SJSA1 (cell line): Measurements from ENCODE around the gene PANK2. TPM values are rescaled to one million over a fixed set of nuclear protein-coding genes. Genes with fewer than 3 reads are reported as not detected.

Experiments used
- DNase-seq, 2 experiments: peaks; one replicate each; pipeline ENCODE4 v3.0.0-alpha.2; 2015 to 2020; ENCODE audit warnings: low spot score in 2 of 2, low read depth in 1 of 2
- H3K27ac ChIP-seq: fragments of 250-450 bp; sonication (Bioruptor Pico); 2 replicates; pipeline ENCODE4 v1.5.1; 2020; ENCODE audit warnings: mild to moderate bottlenecking, moderate library complexity
- H3K27me3 ChIP-seq: fragments of 250-450 bp; sonication (Bioruptor Pico); replicated peaks from 2 replicates; pipeline ENCODE4 v1.5.1; 2020; ENCODE audit warnings: mild to moderate bottlenecking, moderate library complexity
- H3K36me3 ChIP-seq: fragments of 250-450 bp; sonication (Bioruptor Pico); 2 replicates; pipeline ENCODE4 v1.5.1; 2020; ENCODE audit warnings: mild to moderate bottlenecking
- H3K4me1 ChIP-seq: fragments of 250-450 bp; sonication (Bioruptor Pico); replicated peaks from 2 replicates; pipeline ENCODE4 v1.6.1; 2021; ENCODE audit warnings: mild to moderate bottlenecking
- H3K4me3 ChIP-seq: fragments of 250-450 bp; sonication (Bioruptor Pico); 2 replicates; pipeline ENCODE4 v1.5.1; 2020; ENCODE audit warnings: mild to moderate bottlenecking
- H3K9me3 ChIP-seq: fragments of 250-450 bp; sonication (Bioruptor Pico); replicated peaks from 2 replicates; pipeline ENCODE4 v1.5.1; 2020; ENCODE audit warnings: mild to moderate bottlenecking
- total RNA-seq: library from RNA; depleted of rRNA; stranded (reverse); fragments of >200 nt; shearing (Covaris generic); gene quantifications from 2 replicates; pipeline ENCODE4 v1.2.3, GENCODE V29; 2014

PANK2 gene
- total RNA-seq, 1 experiment from 2014 or later, result 70.6 TPM

- Histone ChIP-seq H3K4me1 (no peaks in the 10 kb centered on the region), H3K36me3 (peaks cover 89% of the 10 kb centered on the region), H3K9me3 (no peaks in the 10 kb centered on the region), H3K4me3 (no peak overlapping the region), H3K27ac (no peak overlapping the region), H3K27me3 (no peaks in the 10 kb centered on the region)
- no peak for DNase-seq
Observed at GRCh38 chr20:3862333-3862732, 26.9 kb upstream of the PANK2 start.

- H3K27me3 ChIP-seq, result no peaks in the 10 kb centered on the region
- H3K4me1 ChIP-seq, result no peaks in the 10 kb centered on the region
- H3K36me3 ChIP-seq, result peaks cover 89% of the 10 kb centered on the region
- H3K27ac ChIP-seq, result no peak overlapping the region
- H3K9me3 ChIP-seq, result no peaks in the 10 kb centered on the region
- H3K4me3 ChIP-seq, result no peak overlapping the region
- no peak for DNase-seq
Observed at GRCh38 chr20:3863317-3863716, 25.9 kb upstream of the PANK2 start.

- no peak overlapping the region for H3K27ac ChIP-seq
- no peak for DNase-seq
- no peaks in the 10 kb centered on the region for H3K9me3 ChIP-seq
- H3K27me3 ChIP-seq, result no peaks in the 10 kb centered on the region
- H3K4me1 ChIP-seq, result no peaks in the 10 kb centered on the region
- no peak overlapping the region for H3K4me3 ChIP-seq
- H3K36me3 ChIP-seq, result peaks cover 89% of the 10 kb centered on the region
Observed at GRCh38 chr20:3864518-3864917, 24.7 kb upstream of the PANK2 start.

GRCh38 chr20:3865152-3865886, 23.9 kb upstream of the PANK2 start:
- peaks cover 88% of the 10 kb centered on the region for H3K36me3 ChIP-seq
- no peaks in the 10 kb centered on the region for H3K27me3 ChIP-seq
- no peaks in the 10 kb centered on the region for H3K4me1 ChIP-seq
- H3K27ac ChIP-seq, result no peak overlapping the region
- no peaks in the 10 kb centered on the region for H3K9me3 ChIP-seq
- no peak for DNase-seq
- H3K4me3 ChIP-seq, result no peak overlapping the region

GRCh38 chr20:3865887-3866407, 23.2 kb upstream of the PANK2 start:
- no peaks in the 10 kb centered on the region for H3K4me1 ChIP-seq
- H3K36me3 ChIP-seq, result peaks cover 88% of the 10 kb centered on the region
- no peaks in the 10 kb centered on the region for H3K27me3 ChIP-seq
- no peak overlapping the region for H3K4me3 ChIP-seq
- no peak overlapping the region for H3K27ac ChIP-seq
- H3K9me3 ChIP-seq, result no peaks in the 10 kb centered on the region
- DNase-seq, result no peak

GRCh38 chr20:3866464-3866863, 22.7 kb upstream of the PANK2 start:
- H3K36me3 ChIP-seq, result peaks cover 88% of the 10 kb centered on the region
- no peak for DNase-seq
- H3K4me3 ChIP-seq, result no peak overlapping the region
- no peaks in the 10 kb centered on the region for H3K27me3 ChIP-seq
- no peaks in the 10 kb centered on the region for H3K4me1 ChIP-seq
- H3K9me3 ChIP-seq, result no peaks in the 10 kb centered on the region
- H3K27ac ChIP-seq, result no peak overlapping the region

GRCh38 chr20:3867802-3868201, 21.4 kb upstream of the PANK2 start:
- Histone ChIP-seq H3K4me3 (no peak overlapping the region), H3K27ac (no peak overlapping the region), H3K36me3 (peaks cover 86% of the 10 kb centered on the region), H3K4me1 (no peaks in the 10 kb centered on the region), H3K27me3 (no peaks in the 10 kb centered on the region), H3K9me3 (no peaks in the 10 kb centered on the region)
- no peak for DNase-seq

- no peak overlapping the region for H3K27ac ChIP-seq
- DNase-seq, result no peak
- no peak overlapping the region for H3K4me3 ChIP-seq
- no peaks in the 10 kb centered on the region for H3K27me3 ChIP-seq
- peaks cover 77% of the 10 kb centered on the region for H3K36me3 ChIP-seq
- H3K4me1 ChIP-seq, result no peaks in the 10 kb centered on the region
- no peaks in the 10 kb centered on the region for H3K9me3 ChIP-seq
Observed at GRCh38 chr20:3869839-3870634, 19.1 kb upstream of the PANK2 start.

- H3K27ac ChIP-seq, result no peak overlapping the region
- no peak for DNase-seq
Observed at GRCh38 chr20:3871550-3872265, 17.5 kb upstream of the PANK2 start.

GRCh38 chr20:3873507-3873906, 15.7 kb upstream of the PANK2 start:
- Histone ChIP-seq H3K27me3 (no peaks in the 10 kb centered on the region), H3K4me1 (no peaks in the 10 kb centered on the region), H3K27ac (no peak overlapping the region), H3K36me3 (peaks cover 54% of the 10 kb centered on the region), H3K4me3 (no peak overlapping the region), H3K9me3 (no peaks in the 10 kb centered on the region)
- no peak for DNase-seq

More at GRCh38 chr20:3871550-3872265, 17.5 kb upstream of the PANK2 start:
- Histone ChIP-seq H3K4me3 (no peak overlapping the region), H3K36me3 (peaks cover 69% of the 10 kb centered on the region), H3K4me1 (no peaks in the 10 kb centered on the region), H3K27me3 (no peaks in the 10 kb centered on the region), H3K9me3 (no peaks in the 10 kb centered on the region)

GRCh38 chr20:3874194-3874844, 14.9 kb upstream of the PANK2 start:
- H3K4me1 ChIP-seq, result no peaks in the 10 kb centered on the region
- no peaks in the 10 kb centered on the region for H3K9me3 ChIP-seq
- H3K36me3 ChIP-seq, result peaks cover 55% of the 10 kb centered on the region
- no peak for DNase-seq
- no peaks in the 10 kb centered on the region for H3K27me3 ChIP-seq
- no peak overlapping the region for H3K27ac ChIP-seq
- no peak overlapping the region for H3K4me3 ChIP-seq

GRCh38 chr20:3875378-3875974, 13.7 kb upstream of the PANK2 start:
- Histone ChIP-seq H3K36me3 (peaks cover 49% of the 10 kb centered on the region), H3K9me3 (no peaks in the 10 kb centered on the region), H3K4me3 (no peak overlapping the region), H3K4me1 (no peaks in the 10 kb centered on the region), H3K27me3 (no peaks in the 10 kb centered on the region), H3K27ac (no peak overlapping the region)
- no peak for DNase-seq

- no peaks in the 10 kb centered on the region for H3K9me3 ChIP-seq
- H3K36me3 ChIP-seq, result peaks cover 44% of the 10 kb centered on the region
- no peaks in the 10 kb centered on the region for H3K27me3 ChIP-seq
- no peak for DNase-seq
- no peak overlapping the region for H3K4me3 ChIP-seq
- H3K27ac ChIP-seq, result no peak overlapping the region
- no peaks in the 10 kb centered on the region for H3K4me1 ChIP-seq
Observed at GRCh38 chr20:3876000-3876399, 13.2 kb upstream of the PANK2 start.
